ENCODE results near the gene KCNE2. TPM values are rescaled to one million over a fixed set of nuclear protein-coding genes. Genes with fewer than 3 reads are reported as not detected.

Gene KCNE2
- total RNA-seq, 1 donor from 2014 or later = not detected

DNA sequence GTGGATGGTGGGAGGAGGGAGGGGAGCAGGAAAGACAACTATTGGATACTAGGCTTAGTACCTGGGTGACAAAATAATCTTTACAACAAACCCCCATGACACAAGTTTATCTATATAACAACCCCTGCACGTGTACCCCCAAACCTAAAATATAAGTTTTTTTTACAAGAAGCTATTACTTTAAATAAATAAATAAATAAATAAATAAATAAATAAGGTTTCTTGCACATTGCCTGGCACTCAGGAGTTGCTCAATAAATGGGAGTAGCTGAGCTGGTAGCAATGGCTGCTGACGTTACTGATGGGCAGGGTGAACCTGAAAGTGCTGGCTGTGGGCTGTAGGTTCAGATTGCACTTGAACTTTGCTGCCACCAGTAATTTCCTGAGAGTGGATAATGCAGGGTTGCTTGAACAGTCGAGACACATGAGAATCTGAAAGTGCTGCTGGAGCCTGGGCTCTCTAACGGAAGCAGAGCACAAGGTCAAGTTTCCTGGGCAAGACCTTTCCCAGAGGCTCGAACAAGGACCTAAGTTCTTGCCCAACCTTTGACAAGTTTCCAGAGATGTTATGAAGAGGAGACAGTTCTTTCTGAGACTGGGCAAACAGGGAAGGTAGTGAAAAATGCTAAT lies 14.8 kb upstream of the KCNE2 start:
- Mint-ChIP-seq H3K27ac (ENCODE audit: unreplicated experiment) (no peak overlapping the region), H3K9me3 (ENCODE audit: unreplicated experiment) (peaks cover 2% of the 10 kb centered on the region), H3K27me3 (ENCODE audit: unreplicated experiment) (peaks cover 7% of the 10 kb centered on the region), H3K36me3 (ENCODE audit: unreplicated experiment) (no peaks in the 10 kb centered on the region), H3K4me1 (ENCODE audit: low read depth, unreplicated experiment) (no peaks in the 10 kb centered on the region), H3K4me3 (ENCODE audit: unreplicated experiment) (no peak overlapping the region)
- TF ChIP-seq CTCF (IDR thresholded peaks at IDR 0.05; ENCODE audit: partially characterized antibody, unreplicated experiment) = no peak
- no peak for DNase-seq

DNA sequence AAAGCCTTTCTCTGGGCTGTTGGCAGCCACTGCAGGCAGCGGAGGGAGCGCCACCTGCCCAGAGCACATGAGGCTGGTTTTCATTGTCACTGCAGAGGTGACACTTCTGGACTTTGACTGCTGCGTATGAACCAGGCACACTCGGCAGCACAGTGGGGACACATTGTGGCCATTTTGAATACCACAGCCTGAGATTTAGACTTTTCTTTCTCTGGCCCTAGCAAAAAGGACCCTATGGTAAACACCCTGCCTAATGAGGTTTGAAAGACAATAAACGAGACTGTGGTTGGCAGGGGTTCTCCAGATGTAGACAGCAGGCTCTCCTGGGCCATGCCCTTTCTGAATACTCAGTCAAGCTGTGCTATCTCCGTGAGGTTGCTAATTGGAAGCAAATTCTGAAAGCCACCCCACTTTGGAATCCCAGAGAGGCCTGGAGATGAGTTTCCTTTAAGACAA lies 12.0 kb upstream of the KCNE2 start:
- Mint-ChIP-seq H3K36me3 (ENCODE audit: unreplicated experiment) (no peaks in the 10 kb centered on the region), H3K4me1 (ENCODE audit: low read depth, unreplicated experiment) (no peaks in the 10 kb centered on the region), H3K27ac (ENCODE audit: unreplicated experiment) (no peak overlapping the region), H3K4me3 (ENCODE audit: unreplicated experiment) (no peak overlapping the region), H3K27me3 (ENCODE audit: unreplicated experiment) (peaks cover 2% of the 10 kb centered on the region), H3K9me3 (ENCODE audit: unreplicated experiment) (peaks cover 2% of the 10 kb centered on the region)
- DNase-seq = peak; percentile 51
- peak; percentile 67 for TF ChIP-seq CTCF (IDR thresholded peaks at IDR 0.05; ENCODE audit: partially characterized antibody, unreplicated experiment)

GRCh38 chr21:34352556-34352955 lies 11.2 kb upstream of the KCNE2 start:
- no peaks in the 10 kb centered on the region for H3K36me3 Mint-ChIP-seq (ENCODE audit: unreplicated experiment)
- H3K9me3 Mint-ChIP-seq (ENCODE audit: unreplicated experiment) = peaks cover 2% of the 10 kb centered on the region
- no peak overlapping the region for H3K4me3 Mint-ChIP-seq (ENCODE audit: unreplicated experiment)
- DNase-seq = no peak
- no peak overlapping the region for H3K27ac Mint-ChIP-seq (ENCODE audit: unreplicated experiment)
- H3K27me3 Mint-ChIP-seq (ENCODE audit: unreplicated experiment) = peaks cover 2% of the 10 kb centered on the region
- no peak for TF ChIP-seq CTCF (IDR thresholded peaks at IDR 0.05; ENCODE audit: partially characterized antibody, unreplicated experiment)
- H3K4me1 Mint-ChIP-seq (ENCODE audit: low read depth, unreplicated experiment) = no peaks in the 10 kb centered on the region

DNA sequence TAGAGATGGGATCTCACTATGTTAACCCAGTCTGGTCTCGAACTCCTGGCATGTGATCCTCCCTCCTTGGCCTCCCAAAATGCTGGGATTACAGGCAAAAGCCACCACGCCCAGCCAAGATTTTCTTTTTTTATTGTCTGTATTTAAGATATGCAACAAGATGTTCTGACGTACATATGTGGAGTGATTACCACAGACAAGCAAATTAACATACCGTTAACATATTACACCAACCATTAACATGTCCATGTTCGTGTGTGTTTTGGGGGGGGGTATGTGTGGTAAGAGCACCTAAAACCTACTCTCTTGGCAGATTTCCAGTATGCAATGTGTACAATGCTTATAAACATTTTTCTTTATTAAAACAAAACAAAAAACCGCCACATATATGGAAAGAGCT lies 10.6 kb upstream of the KCNE2 start:
- DNase-seq = no peak
- no peaks in the 10 kb centered on the region for H3K9me3 Mint-ChIP-seq (ENCODE audit: unreplicated experiment)
- H3K36me3 Mint-ChIP-seq (ENCODE audit: unreplicated experiment) = no peaks in the 10 kb centered on the region
- peaks cover 2% of the 10 kb centered on the region for H3K27me3 Mint-ChIP-seq (ENCODE audit: unreplicated experiment)
- H3K27ac Mint-ChIP-seq (ENCODE audit: unreplicated experiment) = no peak overlapping the region
- TF ChIP-seq CTCF (IDR thresholded peaks at IDR 0.05; ENCODE audit: partially characterized antibody, unreplicated experiment) = no peak
- no peak overlapping the region for H3K4me3 Mint-ChIP-seq (ENCODE audit: unreplicated experiment)
- no peaks in the 10 kb centered on the region for H3K4me1 Mint-ChIP-seq (ENCODE audit: low read depth, unreplicated experiment)

DNA sequence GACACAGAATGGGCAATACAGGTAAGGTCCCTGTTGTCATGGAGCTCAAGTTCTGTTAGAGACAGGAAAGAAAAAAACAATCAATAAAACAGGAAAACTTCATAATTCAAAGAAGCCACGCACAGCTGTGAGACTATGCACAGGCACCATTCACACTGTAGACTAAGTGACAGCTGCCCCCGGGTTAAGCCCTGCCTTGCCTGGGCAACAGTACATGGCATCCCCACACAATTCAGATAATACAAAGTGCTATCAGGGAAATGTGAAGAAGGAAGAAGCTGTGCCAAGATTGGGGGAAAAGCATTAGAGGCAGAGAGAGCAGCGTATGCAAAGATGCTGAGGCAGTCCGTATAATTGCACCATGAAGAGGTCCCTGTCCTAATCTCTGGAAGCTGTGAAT lies 9.0 kb upstream of the KCNE2 start:
- Mint-ChIP-seq H3K9me3 (ENCODE audit: unreplicated experiment) (no peaks in the 10 kb centered on the region), H3K36me3 (ENCODE audit: unreplicated experiment) (peaks cover 5% of the 10 kb centered on the region), H3K27ac (ENCODE audit: unreplicated experiment) (no peak overlapping the region), H3K4me3 (ENCODE audit: unreplicated experiment) (no peak overlapping the region), H3K4me1 (ENCODE audit: low read depth, unreplicated experiment) (no peaks in the 10 kb centered on the region), H3K27me3 (ENCODE audit: unreplicated experiment) (peaks cover 2% of the 10 kb centered on the region)
- no peak for TF ChIP-seq CTCF (IDR thresholded peaks at IDR 0.05; ENCODE audit: partially characterized antibody, unreplicated experiment)
- DNase-seq = no peak

Measured in glutamatergic neuron (in vitro differentiated cells).